GM18511 (cell line): ENCODE measurements around the gene ITIH4.

Experiments
- ATAC-seq: cut with Tn5 transposase; IDR thresholded peaks from one replicate; pipeline ENCODE4 v1.9.1; 2021; ENCODE audit warnings: mild to moderate bottlenecking, moderate library complexity; ENCODE audit not compliant: unreplicated experiment

ITIH4 gene

DNA sequence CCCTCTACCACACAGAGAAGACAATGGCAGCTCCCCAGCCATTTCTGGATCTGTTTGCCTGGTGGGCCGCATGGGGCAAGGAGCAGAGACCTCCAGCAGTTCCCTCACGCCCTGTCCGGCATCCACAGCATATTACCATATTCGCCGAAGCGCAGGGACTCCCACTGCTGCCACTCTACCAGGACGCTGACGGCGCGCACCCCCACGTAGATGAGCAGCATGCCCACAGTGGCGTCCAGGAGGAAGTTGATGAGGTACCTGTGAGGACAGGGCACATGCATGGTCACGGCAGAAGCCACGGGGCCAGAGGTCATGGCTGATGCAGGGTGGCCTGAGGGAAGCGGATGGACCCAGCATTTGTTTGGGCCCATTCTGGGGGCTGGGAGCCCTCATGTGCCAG lies 19.2 kb upstream of the ITIH4 start:
- ATAC-seq: no peak

DNA sequence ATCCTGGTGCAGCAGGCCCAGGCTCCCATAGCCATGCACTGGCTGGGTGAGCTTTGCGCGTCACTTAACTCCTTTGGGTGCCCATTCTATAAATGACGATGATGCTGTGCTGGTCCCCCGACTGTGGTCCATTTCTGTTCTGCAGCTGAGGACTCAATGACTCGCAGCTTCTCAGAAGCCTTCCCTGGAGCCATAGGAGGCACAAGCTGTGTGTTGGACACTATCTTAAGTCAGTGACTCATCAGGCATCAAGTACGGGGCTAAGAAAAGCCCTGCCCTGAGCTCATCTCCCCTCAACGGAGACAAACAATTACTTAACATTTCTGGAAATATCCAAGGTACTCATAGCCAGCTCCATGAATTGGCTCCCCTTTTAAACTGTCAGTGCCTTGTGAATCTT lies 18.1 kb upstream of the ITIH4 start:
- no peak for ATAC-seq

DNA sequence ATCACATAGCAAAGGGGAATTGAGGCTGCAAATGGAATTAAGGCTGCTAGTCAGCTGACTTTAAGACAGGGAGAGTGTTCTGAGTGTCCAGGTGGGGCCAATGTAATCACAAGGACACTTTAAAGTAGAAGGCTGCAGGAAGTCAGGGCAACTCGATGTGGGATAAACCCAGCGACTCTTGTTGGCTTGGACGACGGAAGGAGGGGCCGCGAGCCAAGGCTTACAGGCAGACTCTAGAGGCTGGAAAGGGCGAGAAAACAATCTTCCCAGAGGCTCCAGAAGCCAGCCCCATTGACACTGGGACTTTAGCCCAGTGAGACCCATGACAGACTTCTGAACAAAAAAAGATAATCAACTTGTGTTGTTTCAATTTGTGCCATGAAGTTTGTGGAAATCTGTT lies 17.3 kb upstream of the ITIH4 start:
- no peak for ATAC-seq

DNA sequence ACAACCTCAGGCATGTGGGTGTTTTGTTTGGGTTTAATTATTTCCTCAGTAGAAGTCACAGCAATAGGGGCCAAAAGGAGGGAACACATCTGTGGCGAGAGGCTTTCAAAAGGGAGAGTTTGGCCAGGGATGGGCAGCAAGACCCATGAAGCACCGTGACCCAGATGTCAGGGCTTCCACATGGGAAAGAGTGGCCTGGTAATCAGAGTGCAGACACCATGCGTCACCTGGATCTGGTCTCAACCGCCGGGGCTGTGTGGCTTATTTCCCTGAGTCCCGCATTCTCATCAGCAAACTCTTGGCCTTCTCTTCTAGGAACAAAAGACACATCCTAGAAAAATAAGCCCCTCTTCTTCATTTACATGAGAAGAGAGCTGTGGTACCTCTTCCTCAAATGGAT lies 16.8 kb upstream of the ITIH4 start:
- no peak for ATAC-seq

DNA sequence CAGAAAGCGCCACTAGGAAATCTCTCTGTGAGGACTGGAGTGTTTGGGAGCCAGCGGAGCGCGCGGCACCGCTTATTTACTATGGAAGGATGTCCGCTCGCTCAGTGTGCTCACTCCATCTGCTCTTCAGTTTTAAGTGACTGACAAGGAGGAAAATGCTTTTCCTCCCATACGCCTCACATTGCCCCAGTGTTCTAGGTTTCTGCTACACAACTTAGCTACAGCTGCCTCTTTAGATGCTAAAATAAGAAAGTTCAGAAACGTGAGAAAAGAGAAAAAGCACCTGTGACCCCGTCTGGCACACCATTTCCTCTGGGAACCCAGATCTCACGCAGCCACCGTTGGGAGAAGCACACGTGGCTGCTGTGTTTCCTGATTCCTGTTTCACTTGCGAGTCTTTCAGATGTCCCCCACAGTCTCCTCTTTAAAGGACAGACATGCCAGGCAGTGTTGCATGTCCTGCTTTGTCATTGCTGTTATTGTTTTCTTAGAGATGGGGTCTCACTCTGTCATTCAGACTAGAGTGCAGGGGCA lies 16.0 kb upstream of the ITIH4 start:
- ATAC-seq: no peak

DNA sequence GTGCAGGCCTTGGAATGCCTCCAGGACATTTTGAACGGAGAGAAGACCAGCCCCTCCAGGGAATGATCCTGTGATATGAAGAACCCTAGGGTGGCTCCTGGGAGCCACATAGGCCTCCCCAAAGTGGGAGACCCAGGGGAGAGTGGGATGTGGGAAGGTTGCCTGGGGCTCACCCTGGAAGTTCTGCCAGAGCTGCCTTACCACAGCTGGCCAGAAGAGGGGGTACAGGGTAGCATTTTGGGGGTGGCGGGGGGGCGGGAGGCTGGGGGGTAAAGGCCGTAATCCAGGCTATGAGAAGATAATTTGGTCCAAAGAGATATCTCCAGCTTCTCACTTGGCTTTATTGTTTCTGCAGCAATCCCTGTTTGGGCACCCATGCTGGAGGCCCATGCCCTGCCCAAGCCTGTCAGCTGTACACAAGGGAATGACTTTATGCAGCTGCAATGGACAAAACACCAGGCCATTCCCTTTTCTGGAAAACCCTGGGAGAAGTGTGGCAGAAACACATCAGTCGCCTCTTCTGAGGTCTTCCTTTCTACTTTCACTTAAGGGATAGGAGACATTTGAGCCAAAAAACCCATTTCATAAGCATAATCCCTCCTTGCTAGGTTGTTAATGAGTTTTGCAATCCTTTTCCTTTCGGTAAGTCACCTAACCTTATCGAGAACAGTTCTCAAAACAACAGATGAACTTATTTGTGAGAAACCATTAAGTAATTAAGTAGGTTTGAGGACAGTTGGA lies 15.4 kb upstream of the ITIH4 start:
- ATAC-seq: no peak

DNA sequence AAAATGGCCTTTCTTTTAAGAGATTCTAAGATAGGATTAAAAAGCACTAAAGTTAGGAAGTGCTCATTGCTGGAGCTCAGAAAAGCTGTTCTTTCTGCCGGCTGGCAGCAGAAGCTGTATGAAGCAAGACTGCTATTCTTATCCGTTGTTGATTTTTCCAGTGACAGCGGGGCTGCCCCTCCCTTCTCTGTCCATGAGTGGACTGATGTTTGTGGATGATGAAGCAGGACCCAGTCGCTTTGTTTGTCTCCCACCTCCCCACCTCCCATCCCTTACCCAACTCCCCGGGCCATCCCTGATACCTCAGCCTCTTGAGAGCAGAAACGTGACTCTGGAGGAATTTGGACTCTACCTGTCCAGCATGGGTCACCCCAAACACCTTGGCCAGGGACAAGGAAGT lies 14.7 kb upstream of the ITIH4 start:
- ATAC-seq: no peak

DNA sequence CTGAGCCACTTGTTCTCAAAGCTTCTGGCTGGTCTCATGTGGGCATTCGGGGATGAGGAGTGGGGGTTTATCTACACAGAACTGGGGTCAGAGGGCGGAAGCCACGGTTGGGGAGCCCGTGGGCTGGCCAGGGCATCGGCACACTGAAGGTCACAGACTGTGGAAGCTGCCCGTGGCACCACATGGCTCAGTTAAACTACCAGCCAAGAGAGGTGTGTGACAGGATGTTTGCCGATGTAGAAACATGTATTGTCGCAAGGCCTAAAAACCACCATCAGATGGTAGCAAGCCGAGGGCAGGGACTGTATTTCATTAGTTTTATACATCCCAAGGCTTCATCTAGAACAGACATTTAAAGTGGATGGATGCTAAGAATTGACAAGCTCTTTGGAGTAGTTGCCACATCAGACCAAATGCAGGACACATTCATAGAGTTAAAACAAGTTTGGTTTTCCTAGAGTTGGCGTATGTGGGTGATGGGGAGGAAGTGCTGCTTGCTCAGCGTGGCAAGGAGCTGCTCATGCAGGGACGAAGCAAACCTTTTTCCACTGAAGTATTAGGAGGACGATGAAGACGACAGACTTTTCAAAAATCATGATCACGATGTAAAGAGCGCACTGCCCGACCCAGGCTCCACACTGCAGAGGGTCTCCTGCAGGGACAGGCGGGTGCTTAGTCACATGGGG lies 14.0 kb upstream of the ITIH4 start:
- ATAC-seq: no peak

DNA sequence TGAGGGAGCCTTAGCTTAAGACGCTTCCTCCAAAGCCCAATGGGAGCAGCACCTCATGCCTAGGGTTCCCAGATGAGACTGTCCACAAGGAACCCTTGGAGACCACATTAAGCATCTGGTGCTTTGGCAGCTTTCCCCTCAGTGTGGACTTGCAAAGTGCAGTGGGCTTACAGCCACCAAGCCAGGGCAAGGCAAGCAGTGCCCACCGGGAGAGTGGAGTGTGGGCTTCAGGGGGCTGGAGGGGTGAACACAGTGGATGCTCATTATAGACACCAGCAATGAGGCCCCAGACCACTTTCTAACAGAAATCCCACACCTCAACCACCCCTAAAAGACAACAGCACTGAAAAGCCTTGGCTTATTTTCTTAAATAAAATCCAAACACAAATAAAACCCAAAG lies 13.4 kb upstream of the ITIH4 start:
- ATAC-seq: no peak

DNA sequence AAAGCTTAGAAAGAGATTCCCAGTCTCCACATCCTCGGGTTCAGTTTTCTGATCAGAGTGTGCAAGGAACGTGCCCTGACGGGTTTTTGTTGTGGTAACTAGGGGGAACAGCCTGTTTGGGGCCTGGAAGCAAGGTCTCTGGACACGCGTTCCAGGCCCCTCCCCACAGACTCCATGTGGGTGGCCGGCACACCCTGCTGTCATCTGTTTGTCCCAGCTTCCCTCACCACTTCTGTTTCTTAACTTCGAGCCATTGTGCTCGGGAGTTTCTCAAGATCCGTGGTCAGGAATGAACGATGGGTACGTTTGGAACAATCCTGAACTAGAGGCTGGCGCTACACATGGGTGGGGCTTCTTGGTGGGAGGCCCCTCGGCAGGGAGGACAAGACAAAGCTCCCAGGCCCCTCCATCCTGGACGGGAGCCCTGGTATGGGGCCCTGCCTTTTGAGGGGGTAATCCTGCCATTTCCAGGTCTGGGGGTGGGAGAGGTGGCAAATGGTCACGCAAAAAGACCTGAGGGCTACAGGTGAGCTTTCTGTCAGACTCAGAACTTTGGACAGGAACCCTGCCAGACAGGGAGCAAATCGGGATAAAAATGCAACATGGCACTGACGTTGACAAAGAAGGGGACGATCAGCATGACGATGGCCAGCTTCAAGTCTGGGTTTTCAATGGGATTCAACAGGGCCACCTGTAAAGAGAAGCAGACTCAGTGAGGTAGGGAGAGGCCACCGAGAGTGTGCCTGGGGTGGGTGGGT lies 12.8 kb upstream of the ITIH4 start:
- no peak for ATAC-seq

DNA sequence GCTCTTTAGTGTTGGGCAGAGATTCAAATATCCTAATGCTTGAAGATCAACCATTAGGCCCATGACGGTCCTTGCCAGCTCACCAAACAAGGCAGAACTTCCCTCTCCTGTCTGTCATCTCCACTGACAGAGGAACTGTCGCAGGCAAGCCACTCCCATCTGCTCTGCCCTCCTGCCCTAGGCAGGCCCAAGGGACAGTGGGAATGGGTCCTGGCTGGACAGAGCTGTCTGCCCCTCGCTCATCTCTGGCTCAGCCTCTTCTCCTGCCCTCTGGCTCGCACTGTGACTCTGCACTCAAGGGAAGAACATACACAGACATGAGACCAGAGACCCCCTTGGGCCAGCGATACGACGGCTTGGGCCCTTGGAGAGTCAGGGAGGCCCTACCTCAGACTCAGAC lies 12.0 kb upstream of the ITIH4 start:
- no peak for ATAC-seq

DNA sequence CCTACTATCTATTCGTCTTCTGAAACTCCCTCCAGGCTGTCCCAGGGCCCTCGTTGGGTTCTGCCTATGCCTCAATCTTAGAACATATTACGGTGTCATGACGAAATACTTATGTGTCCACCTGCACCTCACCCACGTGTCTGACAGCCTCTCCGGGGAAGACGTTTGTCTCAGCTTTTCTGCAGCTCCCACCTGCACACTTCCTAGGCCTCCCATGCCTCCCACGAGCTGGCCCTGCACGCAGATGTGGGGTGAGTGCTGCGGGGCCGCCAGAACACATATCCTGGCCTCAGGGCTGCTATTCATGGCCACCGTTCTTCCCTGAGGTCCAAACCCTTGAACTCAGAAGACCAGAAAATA lies 11.5 kb upstream of the ITIH4 start:
- no peak for ATAC-seq

DNA sequence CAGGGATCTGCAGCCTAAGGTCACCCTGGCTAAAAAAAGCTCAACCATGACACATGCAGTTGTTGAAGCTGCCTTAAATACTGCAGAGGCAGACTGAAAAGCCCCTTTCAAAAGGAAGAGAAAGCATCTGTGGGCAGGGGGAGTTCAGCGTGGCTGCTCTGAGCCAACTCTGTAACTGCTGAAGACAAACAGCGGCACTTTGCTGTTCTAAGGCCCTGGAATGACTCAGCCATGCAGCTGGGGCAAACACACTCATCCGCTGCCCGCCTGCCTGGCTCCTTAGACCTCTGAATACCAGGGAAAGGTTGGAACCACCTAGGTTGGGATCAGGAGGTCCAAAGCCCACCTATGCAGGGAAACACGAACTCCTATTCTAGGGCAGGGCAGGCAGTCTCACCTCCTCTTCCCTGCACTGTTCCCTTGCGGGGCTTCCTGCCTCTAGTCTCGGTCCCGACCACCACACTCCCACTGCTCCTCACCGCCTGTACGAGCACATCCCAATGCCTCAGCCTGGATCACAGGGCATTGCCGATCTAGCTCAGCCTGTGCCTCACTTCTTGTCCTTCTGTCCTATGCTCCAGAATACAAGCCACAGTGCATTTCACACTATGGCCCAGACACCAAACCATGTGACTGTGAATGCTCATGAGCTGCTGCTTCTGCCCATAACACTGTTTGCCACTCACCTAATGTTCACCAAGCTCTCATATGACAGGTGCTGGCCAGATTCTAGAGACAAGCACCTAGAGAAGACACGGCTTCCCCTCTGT lies 10.9 kb upstream of the ITIH4 start:
- peak; percentile 51 for ATAC-seq

DNA sequence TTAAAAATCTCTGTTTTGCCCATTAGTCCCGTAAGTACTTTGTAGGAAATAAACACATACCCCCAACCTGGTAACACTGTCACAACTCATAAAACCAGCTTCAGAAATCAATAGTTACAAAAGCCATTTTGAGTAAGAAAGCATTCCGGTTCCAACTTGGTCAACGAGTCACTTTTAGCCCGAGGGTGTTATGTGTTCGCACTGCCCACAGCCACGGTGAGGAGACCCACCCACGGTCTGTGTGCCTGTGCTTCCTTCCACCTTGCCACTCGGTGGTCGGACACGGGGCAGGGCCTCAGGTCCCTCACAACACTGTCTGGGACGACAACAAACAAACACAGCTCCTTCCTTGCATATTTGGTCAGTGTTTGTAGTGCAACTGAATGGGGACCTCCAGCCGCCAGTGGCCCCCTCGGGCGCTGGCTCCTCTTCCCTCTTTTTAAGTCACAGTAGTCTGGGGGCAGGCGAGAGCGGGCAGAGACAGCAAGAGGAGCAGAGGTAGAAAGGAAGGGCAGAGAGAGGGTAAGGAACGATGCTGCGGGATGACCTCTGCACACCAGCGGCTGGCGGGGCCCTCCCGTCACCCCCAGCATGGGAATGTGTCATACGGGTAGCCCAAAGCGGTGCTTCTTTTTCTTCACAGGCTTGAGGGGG lies 9.5 kb upstream of the ITIH4 start:
- ATAC-seq: no peak

DNA sequence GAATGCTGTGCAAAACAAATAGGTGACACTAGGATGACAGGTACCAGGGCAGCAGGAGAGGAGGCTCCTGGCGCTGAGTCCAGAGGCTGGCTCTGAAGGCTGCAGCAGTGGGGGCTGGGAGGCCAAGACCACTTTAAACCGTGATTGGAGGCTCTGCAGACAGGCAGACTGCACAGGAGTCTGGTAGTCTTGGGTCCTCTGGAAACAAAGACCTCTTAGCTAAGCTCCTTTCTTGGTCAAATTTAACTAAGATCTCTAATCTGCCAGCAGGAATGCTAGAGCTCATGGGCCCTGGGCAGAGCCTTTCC lies 8.8 kb upstream of the ITIH4 start:
- ATAC-seq: no peak

DNA sequence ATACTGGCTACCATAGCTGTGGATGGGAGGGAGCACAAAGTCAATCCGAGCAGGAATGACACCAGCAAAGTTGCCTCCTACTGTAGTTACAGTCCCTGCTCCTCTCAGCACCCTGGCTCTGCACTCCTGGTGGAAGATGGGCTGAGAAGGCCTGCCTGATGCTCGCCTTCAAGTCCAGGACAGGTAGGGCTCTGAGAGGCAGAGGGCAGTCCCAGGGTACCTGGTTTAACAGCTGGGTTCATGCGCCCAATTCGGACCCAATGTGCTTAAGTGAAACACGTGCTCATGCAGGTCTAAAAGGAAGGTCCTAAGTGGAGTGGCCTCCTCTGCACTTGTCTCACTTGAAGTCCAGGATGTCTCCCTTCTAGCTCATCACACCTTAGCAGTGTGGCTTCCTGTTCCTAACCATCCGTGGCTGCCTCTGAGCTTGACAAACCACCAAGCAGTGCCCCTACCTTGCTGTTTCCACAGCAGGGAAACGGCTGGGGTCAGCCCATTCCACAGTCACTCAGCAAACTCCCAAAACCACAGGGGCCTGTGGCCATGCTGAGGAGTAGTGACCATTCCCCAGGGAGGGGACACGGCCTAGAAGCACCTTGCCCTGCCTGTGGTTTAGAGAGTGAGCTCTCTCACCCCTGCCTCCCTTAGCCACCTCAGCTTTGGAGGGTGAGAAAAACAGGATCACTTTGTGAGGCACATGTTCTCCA lies 8.2 kb upstream of the ITIH4 start:
- no peak for ATAC-seq

DNA sequence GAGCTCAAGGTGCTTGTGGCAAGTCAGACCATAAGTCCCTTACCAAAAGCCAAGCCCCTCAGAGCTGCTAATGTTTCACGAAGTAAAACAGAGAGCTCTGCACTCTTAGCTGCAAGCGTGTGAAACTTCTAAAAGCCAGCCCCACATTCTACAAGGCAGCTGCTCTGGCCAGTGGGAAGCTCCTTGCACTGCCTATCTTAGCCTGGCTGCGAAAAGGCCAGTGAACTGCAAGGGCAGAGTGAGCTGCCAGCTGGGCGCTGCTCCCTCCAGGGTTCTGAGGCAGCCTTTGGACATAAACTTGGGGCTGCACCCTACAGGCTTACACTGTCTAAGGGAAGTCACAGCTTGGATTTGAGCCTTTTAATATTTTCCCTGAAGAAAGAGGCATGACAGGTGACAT lies 6.5 kb upstream of the ITIH4 start:
- ATAC-seq: no peak

DNA sequence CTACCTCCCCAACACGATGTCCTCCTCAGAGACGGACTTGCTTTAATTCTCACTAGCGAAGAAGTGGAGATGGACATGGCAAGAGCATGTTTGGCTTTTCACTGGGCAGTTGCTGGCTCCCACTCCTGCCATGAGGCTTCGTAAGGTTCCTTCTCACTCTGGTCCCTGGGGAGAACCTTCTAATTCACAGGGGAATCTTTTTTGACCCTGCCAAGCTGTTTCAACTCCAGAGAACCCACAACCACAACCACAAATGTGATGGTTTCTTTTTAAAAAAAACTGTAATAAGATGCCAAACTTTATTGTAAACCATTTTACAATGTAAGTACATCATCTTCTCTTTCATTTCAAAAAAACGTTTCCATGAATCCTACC lies 6.0 kb upstream of the ITIH4 start:
- ATAC-seq: no peak

DNA sequence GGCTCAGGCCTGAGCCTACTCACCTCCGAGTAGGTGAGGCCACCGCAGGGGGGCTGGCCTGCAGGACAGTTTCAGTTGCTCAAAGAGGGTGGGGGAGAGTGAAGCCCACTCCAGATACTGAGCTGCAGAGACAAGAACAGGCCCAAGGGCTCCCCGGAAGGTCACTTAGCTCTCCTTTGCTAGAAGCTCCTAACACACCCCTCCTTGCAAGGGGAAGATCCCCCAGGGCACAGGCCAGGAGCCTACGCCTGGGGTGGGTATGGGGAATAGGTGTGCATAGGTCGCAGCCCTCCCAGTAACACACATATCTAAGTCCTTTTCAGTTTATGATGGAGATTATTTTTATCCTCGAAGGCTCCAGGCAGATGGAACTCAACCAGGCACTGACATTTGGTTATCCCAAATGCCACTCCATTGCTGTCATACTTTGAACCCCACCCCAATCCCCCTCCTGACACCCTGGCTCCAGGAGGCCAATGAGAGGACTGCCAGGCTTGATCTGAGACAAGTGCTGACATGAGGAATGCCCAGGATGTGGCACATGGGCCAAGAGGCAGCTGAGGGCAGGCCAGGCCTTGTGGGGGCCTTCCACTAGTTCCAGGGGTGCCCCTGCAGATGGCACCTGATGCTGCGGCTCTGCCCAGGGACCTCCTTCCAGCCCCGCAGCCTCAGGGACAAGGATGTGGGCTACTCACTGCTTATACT lies 5.4 kb upstream of the ITIH4 start:
- no peak for ATAC-seq
